ENCODE measurements around the gene ACTR6. TPM values are rescaled to one million over a fixed set of nuclear protein-coding genes. Genes with fewer than 3 reads are reported as not detected.

The ACTR6 gene
- total and polyA plus RNA-seq, 2 donors (not counting 3 experiments of a cell fraction or from before 2014, with no cell fraction given), result 7.5 to 23.2 TPM

- H3K27me3 ChIP-seq (ENCODE audit: control insufficient read depth in 2 of 2, insufficient read depth in 2 of 2, low read length in 2 of 2), result peaks cover 0 to 2% of the 10 kb centered on the region in 2 experiments
- DNase-seq (ENCODE audit: low read depth, low spot score) (no peak), FAIRE-seq (no peak)
- no peaks in the 10 kb centered on the region for H3K79me2 ChIP-seq (ENCODE audit: control insufficient read depth, insufficient read depth, low read length)
- no peaks in the 10 kb centered on the region for H3K4me1 ChIP-seq (ENCODE audit: control insufficient read depth, extremely low read depth, insufficient read depth, low read length)
- ChIA-PET CTCF (interaction anchor here (1.7 kb wide), 1 partner anchor 11 kb away, joined by 11 read pairs; no protein-coding TSS in a partner anchor), POLR2A (no interaction called here)
- H3K9ac ChIP-seq (replicated peaks; ENCODE audit: extremely low read depth, insufficient read depth, low read length), result no peak overlapping the region
- no peaks in the 10 kb centered on the region for H3K9me3 ChIP-seq (replicated peaks; ENCODE audit: control insufficient read depth, insufficient read depth, low read length)
- H3K36me3 ChIP-seq (ENCODE audit: control insufficient read depth in 2 of 2, extremely low read depth in 1 of 2, insufficient read depth in 2 of 2, low read length in 2 of 2), result no peaks in the 10 kb centered on the region
- H2AFZ ChIP-seq (ENCODE audit: low read depth, low read length), result no peak overlapping the region
- no TSS peak for BruUV-seq (replicated peaks)
- H3K4me2 ChIP-seq (ENCODE audit: insufficient read depth, low read length), result no peak overlapping the region
- no peak for TF ChIP-seq MAX (IDR thresholded peaks at IDR 0.05; ENCODE audit: insufficient read depth, insufficient read length)
- no peaks in the 10 kb centered on the region for H4K20me1 ChIP-seq (replicated peaks; ENCODE audit: control insufficient read depth, extremely low read depth, insufficient read depth, low read length)
- dilution Hi-C loops (cut with MboI; ENCODE audit: extremely low pct_ligation_motif_present, low sequenced_read_pairs), result no loop called here
- H3K27ac ChIP-seq (ENCODE audit: insufficient read depth, low read depth, low read length), result no peak overlapping the region
- no peaks in the 10 kb centered on the region for H3K9me1 ChIP-seq (replicated peaks; ENCODE audit: control insufficient read depth, extremely low read depth, insufficient read depth, low read length)
- no peak overlapping the region for H3K4me3 ChIP-seq (replicated peaks in 1 of 3; ENCODE audit: insufficient read depth in 1 of 3, low read depth in 1 of 3, low read length in 3 of 3)
- intact Hi-C loops (cut with micrococcal nuclease), result loop anchor here (5.0 kb wide), 1 partner anchor 1978 kb away; no protein-coding TSS in a partner anchor
These were observed 35.3 kb upstream of the ACTR6 start for GRCh38 chr12:100165356-100165755.

GRCh38 chr12:100166232-100166631 lies 34.4 kb upstream of the ACTR6 start:
- Histone ChIP-seq H3K4me3 (replicated peaks in 1 of 3; ENCODE audit: insufficient read depth in 1 of 3, low read depth in 1 of 3, low read length in 3 of 3) (no peak overlapping the region), H4K20me1 (replicated peaks; ENCODE audit: control insufficient read depth, extremely low read depth, insufficient read depth, low read length) (no peaks in the 10 kb centered on the region), H3K27me3 (ENCODE audit: control insufficient read depth in 2 of 2, insufficient read depth in 2 of 2, low read length in 2 of 2) (peaks cover 0 to 2% of the 10 kb centered on the region in 2 experiments), H3K9me1 (replicated peaks; ENCODE audit: control insufficient read depth, extremely low read depth, insufficient read depth, low read length) (no peaks in the 10 kb centered on the region), H3K9me3 (replicated peaks; ENCODE audit: control insufficient read depth, insufficient read depth, low read length) (no peaks in the 10 kb centered on the region), H3K27ac (ENCODE audit: insufficient read depth, low read depth, low read length) (no peak overlapping the region), H3K9ac (replicated peaks; ENCODE audit: extremely low read depth, insufficient read depth, low read length) (no peak overlapping the region), H2AFZ (ENCODE audit: low read depth, low read length) (no peak overlapping the region), H3K4me1 (ENCODE audit: control insufficient read depth, extremely low read depth, insufficient read depth, low read length) (no peaks in the 10 kb centered on the region), H3K36me3 (ENCODE audit: control insufficient read depth in 2 of 2, extremely low read depth in 1 of 2, insufficient read depth in 2 of 2, low read length in 2 of 2) (no peaks in the 10 kb centered on the region), H3K4me2 (ENCODE audit: insufficient read depth, low read length) (no peak overlapping the region), H3K79me2 (ENCODE audit: control insufficient read depth, insufficient read depth, low read length) (no peaks in the 10 kb centered on the region)
- ChIA-PET CTCF (interaction anchor here (1.7 kb wide), 1 partner anchor 12 kb away, joined by 11 read pairs; no protein-coding TSS in a partner anchor), POLR2A (no interaction called here)
- TF ChIP-seq POLR2AphosphoS5 (IDR thresholded peaks at IDR 0.05; ENCODE audit: insufficient read depth, low read depth, low read length), result no peak
- TF ChIP-seq FOS (IDR thresholded peaks at IDR 0.05; ENCODE audit: borderline replicate concordance, insufficient read depth, low read length), result no peak
- no peak for TF ChIP-seq POLR2A (IDR thresholded peaks at IDR 0.05; ENCODE audit: low read depth, low read length)
- TF ChIP-seq MYC (IDR thresholded peaks at IDR 0.05; ENCODE audit: low read depth, low read length), result no peak
- no peak for DNase-seq (ENCODE audit: low read depth, low spot score)
- no peak for FAIRE-seq
- dilution Hi-C loops (cut with MboI; ENCODE audit: extremely low pct_ligation_motif_present, low sequenced_read_pairs), result no loop called here
- intact Hi-C loops (cut with micrococcal nuclease), result loop anchor here (5.0 kb wide), 1 partner anchor 1979 kb away; no protein-coding TSS in a partner anchor
- BruUV-seq (replicated peaks), result no TSS peak

All from endothelial cell of umbilical vein (primary cell).